NCI-H2196 treated with DMSO at 0.1 percent for 48 hours (cell line): ENCODE results near the gene CD96.

Source experiments
- DNase-seq: peaks from one replicate; lab custom pipeline; 2025; ENCODE audit not compliant: unreplicated experiment; lab: John Stamatoyannopoulos, UW

CD96 gene

DNA sequence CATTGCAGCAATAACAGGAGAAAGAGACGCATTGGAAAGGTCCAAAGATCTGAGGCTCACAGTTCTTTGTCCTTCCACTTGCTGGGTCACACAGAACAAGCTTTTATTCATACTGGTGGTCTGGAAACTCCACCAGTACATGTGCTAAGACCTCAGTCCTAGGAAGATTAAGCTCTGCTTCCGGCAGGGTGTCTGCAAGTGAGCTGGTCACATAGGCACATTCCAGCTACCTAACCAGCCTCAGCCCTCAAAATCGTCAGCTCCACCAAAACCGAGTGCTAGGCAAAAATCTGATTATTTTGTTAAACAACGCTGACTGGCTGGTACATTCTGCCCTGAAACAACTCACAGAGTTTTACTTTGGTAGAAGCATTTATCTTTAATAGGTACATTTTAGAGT, 50.9 kb downstream of the CD96 start:
- no peak for DNase-seq

DNA sequence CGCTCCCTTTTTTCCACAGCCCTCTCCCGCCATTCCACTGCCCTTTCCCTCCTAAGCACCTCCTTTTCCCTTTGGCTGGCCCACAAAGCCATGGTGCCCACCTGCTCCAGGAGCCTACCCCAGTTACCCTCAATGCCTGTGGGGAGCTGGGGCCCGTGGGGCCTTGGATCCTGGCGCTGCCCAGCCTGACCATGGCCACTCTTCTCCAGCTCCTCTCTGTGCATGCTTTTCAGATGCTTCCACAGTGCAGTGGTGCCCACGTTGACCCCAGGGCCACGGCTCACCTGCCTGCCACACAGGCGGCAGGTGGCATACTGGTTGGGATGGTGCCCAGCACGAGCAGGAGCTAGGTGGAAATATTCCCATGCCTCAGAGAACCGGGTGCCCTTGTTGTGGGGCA, 51.7 kb downstream of the CD96 start:
- DNase-seq, result no peak

GRCh38 chr3:111594205-111594604, 52.2 kb downstream of the CD96 start:
- no peak for DNase-seq

DNA sequence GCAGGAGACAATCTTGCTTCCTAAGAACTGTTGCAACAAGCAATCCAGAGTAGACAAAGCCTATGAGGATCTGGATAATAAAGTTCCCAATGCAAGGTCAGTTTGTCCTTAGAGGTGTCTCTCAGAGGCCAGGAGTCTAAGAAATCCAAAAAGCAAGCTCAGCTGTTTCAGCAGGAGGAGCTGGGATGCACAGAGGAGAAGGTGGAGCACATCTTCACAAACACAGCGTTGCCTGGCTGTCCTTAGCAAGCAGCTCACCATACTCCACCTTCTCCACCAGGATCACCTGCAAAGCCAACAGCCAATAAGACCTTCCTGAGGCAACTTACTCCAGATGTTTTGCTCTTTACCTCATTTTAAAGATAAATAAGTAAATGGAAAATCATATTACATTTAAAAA, 52.8 kb downstream of the CD96 start:
- DNase-seq, result no peak

DNA sequence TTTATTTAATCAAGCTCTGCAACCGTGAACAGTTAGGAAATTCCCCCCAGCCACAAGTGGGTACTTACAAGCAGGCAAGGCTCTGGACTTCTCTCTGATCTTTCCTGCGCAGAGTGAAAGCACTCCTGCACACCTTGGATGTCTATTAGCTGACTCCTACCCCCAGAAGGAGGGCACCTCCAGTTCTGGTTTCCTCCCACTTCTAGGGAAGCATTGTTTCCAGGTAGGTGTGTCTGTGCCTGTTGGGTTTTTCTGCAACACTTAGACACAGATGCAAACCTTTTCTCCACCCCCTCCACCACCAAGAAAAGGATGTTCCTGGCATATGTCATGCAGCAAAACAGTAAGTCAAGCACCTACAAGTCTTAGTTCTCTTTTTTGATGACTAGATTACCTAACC, 53.2 kb downstream of the CD96 start, which contains the start of gene ZBED2:
ZBED2 (minus strand) TSS at position 115 of the 400 bp plus-strand sequence. CDS start 1,145 bp downstream, outside the sequence.
- no peak for DNase-seq

DNA sequence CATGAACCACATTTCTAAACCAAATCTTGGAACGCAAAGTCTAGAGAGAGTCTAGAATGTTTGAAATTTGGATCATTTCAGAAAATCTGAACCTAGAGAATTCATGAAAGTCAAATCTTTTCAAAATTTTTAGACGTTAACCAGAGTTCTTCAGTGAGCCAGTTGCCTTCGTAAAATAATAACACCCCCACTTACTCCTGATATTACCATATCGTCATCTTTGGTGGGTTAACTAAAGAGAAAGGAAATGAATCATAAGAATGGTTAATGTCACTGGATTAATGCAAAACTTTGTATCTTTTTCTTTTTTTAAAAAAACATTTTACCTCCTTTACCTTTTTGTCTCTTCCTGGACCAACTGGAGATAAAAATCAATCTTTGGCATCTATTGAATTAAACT, 54.3 kb downstream of the CD96 start:
- DNase-seq, result no peak

GRCh38 chr3:111598139-111598538, 56.1 kb downstream of the CD96 start:
- no peak for DNase-seq

DNA sequence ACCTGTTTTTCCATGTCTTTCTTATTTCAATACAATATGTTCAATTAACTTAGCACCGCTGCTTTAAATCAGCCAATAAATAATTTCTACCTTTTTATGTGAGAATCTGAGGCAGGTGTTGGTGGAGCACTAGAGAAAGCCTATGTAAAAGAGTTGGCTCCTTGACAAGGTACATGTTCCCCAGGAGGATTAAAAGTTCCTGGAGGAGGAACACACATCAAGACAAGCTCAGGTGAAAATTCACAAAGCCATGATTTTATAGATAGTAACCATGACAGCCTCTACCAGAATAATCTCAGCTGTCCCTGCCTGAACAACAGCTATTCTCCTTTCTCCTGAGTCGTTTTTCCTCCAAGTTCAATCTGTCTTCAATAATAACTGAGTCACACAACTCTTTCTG, 56.6 kb downstream of the CD96 start:
- DNase-seq, result no peak

- DNase-seq, result no peak
Observed at GRCh38 chr3:111601810-111602209, 59.8 kb downstream of the CD96 start.

DNA sequence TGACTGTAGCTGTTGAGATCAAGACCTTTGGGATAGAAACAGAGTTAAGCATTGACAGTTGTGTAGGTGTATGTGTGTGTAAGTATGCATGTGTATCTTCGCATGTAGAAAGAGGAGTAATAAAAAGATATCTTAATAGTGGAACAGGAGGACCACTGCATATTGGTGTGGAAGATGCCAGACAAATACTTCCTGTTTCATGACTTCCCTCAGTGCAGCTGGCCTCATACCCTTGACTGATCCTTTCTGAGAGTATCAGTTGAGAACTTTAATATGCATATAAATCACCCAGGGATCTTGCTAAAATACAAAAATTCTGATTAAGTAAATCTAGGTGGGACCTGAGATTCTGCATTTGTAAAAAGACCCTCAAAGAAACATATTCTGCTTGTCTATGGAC, 61.7 kb downstream of the CD96 start:
- DNase-seq, result no peak

DNA sequence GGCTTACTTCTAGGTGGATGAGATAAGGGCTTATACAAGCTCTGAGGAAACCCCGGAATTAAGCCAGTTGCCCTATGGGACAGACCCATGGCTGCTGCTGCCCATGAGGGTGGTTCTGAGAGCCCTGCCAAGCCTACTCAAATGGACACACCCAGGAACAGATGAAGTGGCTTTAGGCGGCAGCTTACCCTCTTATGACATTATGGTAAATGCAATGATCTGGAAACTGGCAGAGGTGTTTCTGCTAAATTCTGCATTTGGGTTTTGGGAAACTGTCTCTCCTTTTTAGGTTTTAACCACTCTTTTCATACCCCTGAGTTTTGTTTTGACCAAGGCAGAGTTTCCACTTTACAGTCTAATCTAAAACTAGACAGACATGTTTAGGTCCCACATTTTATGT, 62.1 kb downstream of the CD96 start:
- DNase-seq, result no peak

DNA sequence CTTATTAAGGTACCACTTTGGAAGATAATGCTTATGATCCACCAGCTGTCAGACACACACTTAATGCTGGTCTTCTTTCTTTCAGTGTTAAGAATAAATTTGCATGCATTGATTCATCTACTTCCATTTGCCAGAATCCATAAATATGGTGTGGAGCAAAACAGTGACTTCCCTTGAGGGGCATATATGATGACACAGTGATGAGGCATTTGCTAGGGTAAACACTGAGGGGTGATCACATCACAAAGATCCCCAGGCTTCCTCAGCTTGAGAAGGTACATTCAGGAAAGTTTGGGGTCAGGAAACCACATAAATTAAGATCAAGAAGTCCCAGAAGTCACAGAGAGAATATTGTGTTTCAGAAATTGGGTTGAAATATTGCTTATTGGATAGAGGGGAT, 63.0 kb downstream of the CD96 start:
- DNase-seq, result no peak

DNA sequence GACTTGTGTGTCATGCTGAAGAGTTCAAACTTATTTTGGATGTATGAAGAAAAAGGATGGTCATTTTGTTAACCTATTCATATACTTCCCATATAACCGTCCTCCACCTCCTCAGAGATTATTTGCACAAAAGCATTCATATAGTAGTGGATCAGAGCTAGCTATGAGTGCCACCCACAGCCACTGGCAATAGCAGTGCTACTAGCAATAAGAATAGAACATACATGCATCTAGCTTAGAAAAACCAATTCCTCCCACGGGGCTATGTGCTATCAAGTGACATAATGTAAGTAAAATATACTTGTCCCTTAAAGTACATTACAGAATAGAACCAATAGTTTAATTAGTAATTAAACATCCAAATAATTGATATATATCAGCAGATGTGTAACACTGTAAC, 63.5 kb downstream of the CD96 start:
- no peak for DNase-seq

GRCh38 chr3:111607240-111607920, 65.4 kb downstream of the CD96 start:
- DNase-seq, result no peak

- DNase-seq, result no peak
Observed at GRCh38 chr3:111608383-111608782, 66.4 kb downstream of the CD96 start.

DNA sequence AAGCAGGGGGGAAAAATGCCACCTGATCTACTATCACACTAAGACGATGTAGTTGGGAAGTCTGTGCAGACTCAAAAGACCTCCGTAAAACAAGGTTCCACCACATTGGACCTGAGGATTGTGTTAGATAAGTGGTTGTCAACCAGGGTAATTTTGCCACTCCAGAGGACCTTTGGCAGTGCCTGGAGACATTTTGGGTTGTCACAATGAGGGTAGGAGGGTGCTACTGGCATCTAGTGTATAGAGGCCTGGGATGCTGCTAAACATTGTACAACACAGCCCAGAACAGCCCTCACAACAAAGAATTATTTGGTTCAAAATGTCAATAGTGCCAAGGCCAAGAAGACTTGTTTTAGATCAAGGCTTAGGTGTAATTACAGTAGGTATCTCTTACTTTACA, 67.7 kb downstream of the CD96 start:
- DNase-seq, result no peak

- DNase-seq, result no peak
Observed at GRCh38 chr3:111610189-111610588, 68.2 kb downstream of the CD96 start.

- no peak for DNase-seq
Observed at GRCh38 chr3:111610612-111611054, 68.6 kb downstream of the CD96 start.

- no peak for DNase-seq
Observed at GRCh38 chr3:111613294-111613693, 71.3 kb downstream of the CD96 start.

- DNase-seq, result no peak
Observed at GRCh38 chr3:111615880-111616279, 73.9 kb downstream of the CD96 start.

DNA sequence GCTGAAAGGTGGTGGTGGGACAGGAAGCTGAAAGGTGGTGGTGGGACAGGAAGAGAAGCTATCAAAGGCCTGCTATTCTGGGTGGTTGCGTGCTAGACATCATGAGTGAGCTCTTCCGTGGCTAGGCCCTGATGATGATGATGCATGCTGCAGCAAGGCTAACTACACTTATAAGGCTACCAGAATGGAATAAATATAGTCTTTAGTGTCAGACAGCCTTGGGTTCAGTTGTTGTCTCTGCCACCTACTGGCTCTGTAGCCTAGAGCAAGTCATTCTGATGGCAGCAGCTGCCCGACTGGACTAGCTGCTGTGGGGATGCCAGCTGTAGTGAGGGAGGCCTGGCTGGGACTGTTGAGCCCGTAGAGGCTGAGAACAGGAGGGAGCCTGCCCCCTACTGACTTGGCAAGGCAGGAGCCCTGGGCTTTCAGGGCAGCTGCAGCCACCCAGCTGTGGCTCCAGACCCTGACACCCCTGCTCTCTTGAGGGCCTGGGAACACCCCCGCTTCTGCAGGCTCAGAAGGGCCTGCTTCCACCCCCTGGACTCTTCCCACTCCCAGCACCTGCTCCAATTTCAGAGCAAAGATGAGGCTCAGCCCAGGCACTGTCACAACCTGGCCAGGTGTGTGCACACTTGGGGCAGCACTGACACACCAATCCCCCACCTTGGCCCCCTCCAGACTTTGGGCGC, 74.6 kb downstream of the CD96 start:
- no peak for DNase-seq

- DNase-seq, result no peak
Observed at GRCh38 chr3:111617406-111617805, 75.4 kb downstream of the CD96 start.
